Measurements from ENCODE around the gene CBFB. TPM values are rescaled to one million over a fixed set of nuclear protein-coding genes. Genes with fewer than 3 reads are reported as not detected.

CBFB gene
- polyA plus RNA-seq, 1 donor (not counting 4 experiments of a cell fraction or from before 2014, with no cell fraction given), result 39.7 TPM

DNA sequence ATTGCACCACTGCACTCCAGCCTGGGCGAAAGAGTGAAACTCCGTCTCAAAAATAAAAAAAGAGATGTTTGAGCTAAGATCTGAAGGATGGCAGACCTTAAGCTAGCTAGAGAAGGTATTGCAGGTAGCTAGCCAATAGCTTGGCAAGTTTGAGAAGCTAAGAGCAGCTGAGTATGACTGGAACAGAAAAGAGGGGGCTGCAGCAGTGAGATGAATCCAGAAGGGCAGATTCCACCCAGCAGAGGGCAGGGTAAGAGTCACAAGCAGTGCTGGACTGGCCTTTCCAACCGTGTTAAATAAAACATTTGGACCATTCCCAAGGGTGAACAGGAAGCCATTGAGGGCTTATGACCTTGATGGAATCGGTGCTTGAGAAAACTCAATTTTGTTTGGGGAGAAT is 75.1 kb downstream of the CBFB start:
- Histone ChIP-seq H3K4me3 (ENCODE audit: control insufficient read depth in 2 of 3, extremely low read depth in 1 of 3, insufficient read depth in 2 of 3, low read depth in 1 of 3, low read length in 3 of 3) (no peak overlapping the region), H4K20me1 (ENCODE audit: control insufficient read depth, extremely low read depth, insufficient read depth, low read length) (no peaks in the 10 kb centered on the region), H3K4me1 (ENCODE audit: control insufficient read depth, extremely low read depth, insufficient read depth, low read length) (peaks cover 11% of the 10 kb centered on the region), H3K9me3 (ENCODE audit: control insufficient read depth, low read depth, low read length) (no peaks in the 10 kb centered on the region), H3K9me1 (ENCODE audit: control insufficient read depth, extremely low read depth, insufficient read depth, low read length) (peaks cover 2% of the 10 kb centered on the region), H2AFZ (ENCODE audit: control insufficient read depth, low read length) (no peak overlapping the region), H3K9ac (ENCODE audit: control insufficient read depth, extremely low read depth, insufficient read depth, low read length) (no peak overlapping the region), H3K79me2 (ENCODE audit: control insufficient read depth, insufficient read depth, low read length) (no peaks in the 10 kb centered on the region), H3K36me3 (ENCODE audit: control insufficient read depth in 2 of 2, extremely low read depth in 1 of 2, insufficient read depth in 2 of 2, low read length in 2 of 2) (peaks cover 0 to 2% of the 10 kb centered on the region in 2 experiments), H3K4me2 (ENCODE audit: control insufficient read depth, extremely low read depth, insufficient read depth, low read depth, low read length) (no peak overlapping the region), H3K27me3 (ENCODE audit: control insufficient read depth, extremely low read depth, insufficient read depth, low read length) (no peaks in the 10 kb centered on the region), H3K27ac (ENCODE audit: control insufficient read depth, insufficient read depth, low read length) (no peak overlapping the region)
- no peak for DNase-seq (ENCODE audit: low read depth, low spot score)
- dilution Hi-C loops (cut with MboI; ENCODE audit: extremely low pct_ligation_motif_present, low sequenced_read_pairs), result no loop called here
- TF ChIP-seq, protein P1, sequence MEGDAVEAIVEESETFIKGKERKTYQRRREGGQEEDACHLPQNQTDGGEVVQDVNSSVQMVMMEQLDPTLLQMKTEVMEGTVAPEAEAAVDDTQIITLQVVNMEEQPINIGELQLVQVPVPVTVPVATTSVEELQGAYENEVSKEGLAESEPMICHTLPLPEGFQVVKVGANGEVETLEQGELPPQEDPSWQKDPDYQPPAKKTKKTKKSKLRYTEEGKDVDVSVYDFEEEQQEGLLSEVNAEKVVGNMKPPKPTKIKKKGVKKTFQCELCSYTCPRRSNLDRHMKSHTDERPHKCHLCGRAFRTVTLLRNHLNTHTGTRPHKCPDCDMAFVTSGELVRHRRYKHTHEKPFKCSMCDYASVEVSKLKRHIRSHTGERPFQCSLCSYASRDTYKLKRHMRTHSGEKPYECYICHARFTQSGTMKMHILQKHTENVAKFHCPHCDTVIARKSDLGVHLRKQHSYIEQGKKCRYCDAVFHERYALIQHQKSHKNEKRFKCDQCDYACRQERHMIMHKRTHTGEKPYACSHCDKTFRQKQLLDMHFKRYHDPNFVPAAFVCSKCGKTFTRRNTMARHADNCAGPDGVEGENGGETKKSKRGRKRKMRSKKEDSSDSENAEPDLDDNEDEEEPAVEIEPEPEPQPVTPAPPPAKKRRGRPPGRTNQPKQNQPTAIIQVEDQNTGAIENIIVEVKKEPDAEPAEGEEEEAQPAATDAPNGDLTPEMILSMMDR (optimal IDR thresholded peaks at IDR 0.05 in 1 of 3, IDR thresholded peaks at IDR 0.05 in 1 of 3, conservative IDR thresholded peaks at IDR 0.05 in 1 of 3; ENCODE audit: extremely low read depth in 1 of 3, insufficient read depth in 2 of 3, low read length in 3 of 3), result peak; percentile 33 to 60 (median 34)
- TF ChIP-seq EZH2 (IDR thresholded peaks at IDR 0.05; ENCODE audit: low read length), result no peak
- no peak for FAIRE-seq

DNA sequence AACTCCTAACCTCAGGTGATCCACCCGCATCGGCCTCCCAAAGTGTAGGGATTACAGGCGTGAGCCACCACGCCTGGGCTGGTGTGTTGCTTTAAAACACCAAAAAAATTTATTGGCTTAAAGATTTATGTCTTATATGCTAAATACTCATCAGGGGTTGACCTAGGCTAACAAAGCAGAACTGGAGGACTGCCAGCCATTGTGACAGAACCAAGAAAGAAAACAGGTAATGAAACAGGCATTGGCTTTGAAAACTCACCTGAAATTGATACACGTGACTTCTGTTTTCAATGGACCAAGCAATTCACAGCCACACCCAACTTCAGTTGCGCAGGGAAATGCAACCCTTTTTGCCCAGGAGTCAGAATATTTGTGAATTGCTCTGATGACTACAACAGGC is 75.9 kb downstream of the CBFB start:
- Histone ChIP-seq H3K9me3 (ENCODE audit: control insufficient read depth, low read depth, low read length) (no peaks in the 10 kb centered on the region), H3K4me2 (ENCODE audit: control insufficient read depth, extremely low read depth, insufficient read depth, low read depth, low read length) (no peak overlapping the region), H3K36me3 (ENCODE audit: control insufficient read depth in 2 of 2, extremely low read depth in 1 of 2, insufficient read depth in 2 of 2, low read length in 2 of 2) (peaks cover 0 to 2% of the 10 kb centered on the region in 2 experiments), H3K27me3 (ENCODE audit: control insufficient read depth, extremely low read depth, insufficient read depth, low read length) (no peaks in the 10 kb centered on the region), H3K4me3 (ENCODE audit: control insufficient read depth in 2 of 3, extremely low read depth in 1 of 3, insufficient read depth in 2 of 3, low read depth in 1 of 3, low read length in 3 of 3) (no peak overlapping the region), H3K9ac (ENCODE audit: control insufficient read depth, extremely low read depth, insufficient read depth, low read length) (no peak overlapping the region), H3K27ac (ENCODE audit: control insufficient read depth, insufficient read depth, low read length) (no peak overlapping the region), H4K20me1 (ENCODE audit: control insufficient read depth, extremely low read depth, insufficient read depth, low read length) (no peaks in the 10 kb centered on the region), H3K4me1 (ENCODE audit: control insufficient read depth, extremely low read depth, insufficient read depth, low read length) (peaks cover 15% of the 10 kb centered on the region), H3K9me1 (ENCODE audit: control insufficient read depth, extremely low read depth, insufficient read depth, low read length) (peaks cover 2% of the 10 kb centered on the region), H2AFZ (ENCODE audit: control insufficient read depth, low read length) (no peak overlapping the region), H3K79me2 (ENCODE audit: control insufficient read depth, insufficient read depth, low read length) (peaks cover under 1% of the 10 kb centered on the region)
- no peak for FAIRE-seq
- dilution Hi-C loops (cut with MboI; ENCODE audit: extremely low pct_ligation_motif_present, low sequenced_read_pairs), result no loop called here
- no peak for DNase-seq (ENCODE audit: low read depth, low spot score)
- TF ChIP-seq EZH2 (IDR thresholded peaks at IDR 0.05; ENCODE audit: low read length), result no peak
- TF ChIP-seq, protein P1 (optimal IDR thresholded peaks at IDR 0.05 in 1 of 3, IDR thresholded peaks at IDR 0.05 in 1 of 3, conservative IDR thresholded peaks at IDR 0.05 in 1 of 3; ENCODE audit: extremely low read depth in 1 of 3, insufficient read depth in 2 of 3, low read length in 3 of 3), result no peak
